Stimulated activated CD8-positive, alpha-beta memory T cell treated with anti-CD3 and anti-CD28 coated beads, Interleukin-7, amount 100 ng/mL, for 1 hour (primary cell): ENCODE measurements around the gene FAM171A1.
"Not testable (repeated sequence)": the region's sequence is repeated elsewhere in the genome, so short reads cannot be mapped to it uniquely, and the experiment has no call there.

ENCODE experiments used
- DNase-seq, 2 donors: peaks; one replicate each; pipeline ENCODE4 v3.0.0-alpha.2; 2020; ENCODE audit warnings: low read depth in 2 of 2

The FAM171A1 gene

GRCh38 chr10:15320118-15320517 is 51.0 kb downstream of the FAM171A1 start:
- no peak for DNase-seq

- no peak for DNase-seq
Measured at GRCh38 chr10:15316871-15317464, 54.1 kb downstream of the FAM171A1 start.

- DNase-seq, result no peak
Measured at GRCh38 chr10:15316145-15316544, 54.9 kb downstream of the FAM171A1 start.

GRCh38 chr10:15315286-15315685 is 55.8 kb downstream of the FAM171A1 start:
- no peak for DNase-seq

- DNase-seq, result no peak
Measured at GRCh38 chr10:15314482-15315045, 56.5 kb downstream of the FAM171A1 start.

GRCh38 chr10:15313843-15314242 is 57.2 kb downstream of the FAM171A1 start:
- no peak for DNase-seq

GRCh38 chr10:15313047-15313446 is 58.0 kb downstream of the FAM171A1 start:
- no peak for DNase-seq

GRCh38 chr10:15311569-15312280 is 59.4 kb downstream of the FAM171A1 start:
- DNase-seq, result no peak

GRCh38 chr10:15310776-15311568 is 60.1 kb downstream of the FAM171A1 start:
- DNase-seq, result no peak

GRCh38 chr10:15309221-15309620 is 61.9 kb downstream of the FAM171A1 start:
- DNase-seq, result no peak

GRCh38 chr10:15306735-15307280 is 64.3 kb downstream of the FAM171A1 start:
- DNase-seq, result no peak

GRCh38 chr10:15305634-15306033 is 65.5 kb downstream of the FAM171A1 start:
- DNase-seq, result no peak

- DNase-seq, result no peak
Measured at GRCh38 chr10:15305161-15305560, 65.9 kb downstream of the FAM171A1 start.

GRCh38 chr10:15302188-15302956 is 68.7 kb downstream of the FAM171A1 start:
- DNase-seq, result not testable (repeated sequence)

GRCh38 chr10:15300697-15301096 is 70.4 kb downstream of the FAM171A1 start:
- no peak for DNase-seq

- no peak for DNase-seq
Measured at GRCh38 chr10:15300145-15300544, 70.9 kb downstream of the FAM171A1 start.

- no peak for DNase-seq
Measured at GRCh38 chr10:15296701-15297100, 74.4 kb downstream of the FAM171A1 start.

GRCh38 chr10:15295537-15296325 is 75.4 kb downstream of the FAM171A1 start:
- DNase-seq, result no peak

GRCh38 chr10:15293862-15294842 is 76.9 kb downstream of the FAM171A1 start:
- DNase-seq, result no peak
